HG03575 (cell line): Measurements from ENCODE around the gene SMIM41.
"Not testable (repeated sequence)": the region's sequence is repeated elsewhere in the genome, so short reads cannot be mapped to it uniquely, and the experiment has no call there.

Experiments
- ATAC-seq: cut with Tn5 transposase; IDR thresholded peaks from one replicate; pipeline ENCODE4 v1.9.1; 2021; ENCODE audit not compliant: unreplicated experiment, insufficient number of reproducible peaks, low FRiP score; ENCODE audit errors: extremely low read depth

The SMIM41 gene

GRCh38 chr12:52116222-52117125 lies 37.0 kb downstream of the SMIM41 start:
- not testable (repeated sequence) for ATAC-seq

GRCh38 chr12:52117806-52118475 lies 38.4 kb downstream of the SMIM41 start:
- ATAC-seq, result not testable (repeated sequence)

- ATAC-seq, result no peak
These were observed 40.1 kb downstream of the SMIM41 start for GRCh38 chr12:52119398-52120254.

DNA sequence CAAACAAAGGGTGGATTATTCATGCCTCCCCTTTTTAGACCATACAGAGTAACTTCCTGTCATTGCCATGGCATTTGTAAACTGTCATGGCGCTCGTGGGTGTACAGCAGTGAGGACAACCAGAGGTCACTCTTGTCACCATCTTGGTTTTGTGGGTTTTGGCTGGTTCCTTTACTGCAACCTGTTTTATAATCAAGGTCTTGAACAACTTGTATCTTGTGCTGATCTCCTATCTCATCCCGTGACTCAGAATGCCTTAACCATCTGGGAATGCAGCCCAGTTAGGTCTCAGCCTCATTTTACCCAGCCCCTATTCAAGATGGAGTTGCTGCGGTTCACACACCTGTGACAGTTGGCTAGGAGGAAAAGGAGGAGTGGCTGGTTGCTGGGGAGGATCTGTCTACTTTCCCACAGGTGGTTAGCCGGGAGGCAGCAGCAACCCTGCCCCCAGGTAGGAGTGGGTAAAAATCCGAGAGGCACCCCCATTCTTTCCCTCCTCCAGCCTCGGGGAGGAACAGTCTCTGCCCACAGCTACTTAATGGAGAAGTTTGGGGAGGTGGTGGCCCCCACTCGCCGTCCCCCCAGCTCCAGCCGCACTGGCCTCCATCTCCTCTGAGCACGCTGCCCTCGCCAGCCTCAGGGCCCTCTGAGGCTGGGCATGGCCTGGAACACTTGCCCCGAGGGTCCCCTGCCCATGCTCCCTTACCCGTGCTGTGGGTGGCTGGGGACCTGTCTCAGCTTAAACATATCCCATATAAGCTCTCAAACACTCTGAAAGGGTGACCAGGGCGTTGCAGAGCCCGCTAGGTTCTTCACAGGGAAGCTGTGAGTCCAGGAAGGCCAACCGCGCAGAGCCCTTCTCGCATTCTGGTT lies 41.7 kb downstream of the SMIM41 start:
- ATAC-seq, result no peak

- no peak for ATAC-seq
These were observed 42.5 kb downstream of the SMIM41 start for GRCh38 chr12:52121824-52122539.

DNA sequence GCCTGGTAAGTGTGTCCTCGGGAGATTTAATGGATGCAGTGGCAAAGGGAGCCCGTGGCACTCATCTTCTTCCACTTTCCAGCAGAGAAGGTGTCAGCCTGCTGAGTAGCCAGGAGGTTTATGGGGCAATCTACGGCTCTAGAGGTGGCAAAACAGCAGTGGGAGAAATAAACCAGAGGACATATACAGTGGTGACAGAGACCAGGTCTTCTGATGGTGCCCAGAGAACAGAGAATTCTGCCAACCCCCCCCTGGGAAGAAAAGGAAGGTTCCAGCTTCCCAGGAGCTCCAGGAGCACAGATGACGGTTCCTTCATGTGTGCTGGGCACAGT lies 43.0 kb downstream of the SMIM41 start:
- no peak for ATAC-seq

DNA sequence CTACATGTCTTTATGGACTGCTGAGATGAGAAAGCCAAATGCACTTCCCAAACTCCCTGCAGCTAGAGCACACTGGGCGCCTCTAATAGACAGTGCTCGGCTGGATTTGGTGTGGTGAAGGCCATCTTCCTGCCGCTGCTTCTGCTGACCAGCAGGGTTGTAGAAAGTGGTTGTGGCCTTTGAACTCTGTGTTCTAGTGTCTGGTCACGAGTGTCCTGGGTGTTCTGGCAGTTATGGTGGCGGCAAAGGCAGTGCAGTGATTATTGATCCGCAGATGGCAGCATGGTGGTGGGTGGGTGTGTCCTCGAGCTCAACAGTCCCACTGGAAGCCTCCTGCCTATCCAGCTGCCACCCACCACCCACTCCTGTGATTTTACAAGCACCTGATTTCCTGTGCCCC lies 43.4 kb downstream of the SMIM41 start:
- ATAC-seq, result no peak

- no peak for ATAC-seq
These were observed 44.1 kb downstream of the SMIM41 start for GRCh38 chr12:52123487-52124186.

GRCh38 chr12:52125476-52125900 lies 46.0 kb downstream of the SMIM41 start:
- ATAC-seq, result no peak

- no peak for ATAC-seq
These were observed 46.6 kb downstream of the SMIM41 start for GRCh38 chr12:52126050-52126604.

- no peak for ATAC-seq
These were observed 47.4 kb downstream of the SMIM41 start for GRCh38 chr12:52126605-52127578.

GRCh38 chr12:52127683-52128450 lies 48.4 kb downstream of the SMIM41 start:
- ATAC-seq, result no peak

- ATAC-seq, result no peak
These were observed 51.2 kb downstream of the SMIM41 start for GRCh38 chr12:52130711-52131110.

- no peak for ATAC-seq
These were observed 53.3 kb downstream of the SMIM41 start for GRCh38 chr12:52132754-52133161.

DNA sequence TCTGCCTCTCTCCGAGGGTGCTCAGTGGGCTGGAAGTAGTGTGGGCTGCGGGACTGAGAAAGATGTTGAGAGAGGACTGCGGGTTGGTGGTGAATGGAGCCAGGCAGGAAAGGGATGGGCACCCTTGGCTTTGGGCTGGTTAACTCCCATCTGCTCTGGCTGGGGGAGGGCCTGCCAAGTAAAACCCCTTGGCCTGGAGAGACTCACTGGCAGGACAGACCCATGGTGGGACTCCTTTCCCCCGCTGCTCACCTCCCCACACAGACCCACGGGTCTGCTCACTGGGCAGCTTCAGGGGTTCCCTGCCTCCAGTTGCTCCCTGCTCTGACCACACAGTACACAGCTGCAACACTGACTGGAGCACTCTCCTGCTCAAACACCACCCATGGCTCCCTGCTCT lies 58.2 kb downstream of the SMIM41 start:
- ATAC-seq, result no peak
